GM21619 (cell line): Measurements from ENCODE around the gene NDRG3.
A peak's percentile ranks its signal among the peaks of the same experiment; 100 is the strongest.
"Not testable (repeated sequence)": the region's sequence is repeated elsewhere in the genome, so short reads cannot be mapped to it uniquely, and the experiment has no call there.

Experiments
- ATAC-seq: cut with Tn5 transposase; IDR thresholded peaks from one replicate; pipeline ENCODE4 v1.9.1; 2021; ENCODE audit not compliant: unreplicated experiment

The NDRG3 gene

DNA sequence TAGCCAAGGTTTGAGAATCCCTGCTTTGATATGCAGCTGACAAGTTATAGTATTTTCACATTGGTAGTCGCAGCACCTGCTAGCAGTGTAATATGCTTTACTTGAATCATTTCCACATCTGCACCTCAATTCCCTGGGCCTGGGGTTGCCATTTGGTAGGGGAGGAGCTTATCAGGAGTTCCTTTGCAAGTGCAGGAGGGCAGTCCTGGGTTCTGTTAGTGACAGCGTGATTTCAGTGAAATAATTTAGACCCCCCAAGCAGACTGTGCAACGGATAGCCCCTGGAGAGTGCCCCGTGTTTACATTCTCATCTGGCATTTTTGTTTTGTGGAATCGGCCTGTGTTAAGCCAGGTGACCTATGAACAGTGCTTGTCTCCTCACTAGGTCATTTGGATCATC is 134.3 kb downstream of the NDRG3 start:
- ATAC-seq: no peak

DNA sequence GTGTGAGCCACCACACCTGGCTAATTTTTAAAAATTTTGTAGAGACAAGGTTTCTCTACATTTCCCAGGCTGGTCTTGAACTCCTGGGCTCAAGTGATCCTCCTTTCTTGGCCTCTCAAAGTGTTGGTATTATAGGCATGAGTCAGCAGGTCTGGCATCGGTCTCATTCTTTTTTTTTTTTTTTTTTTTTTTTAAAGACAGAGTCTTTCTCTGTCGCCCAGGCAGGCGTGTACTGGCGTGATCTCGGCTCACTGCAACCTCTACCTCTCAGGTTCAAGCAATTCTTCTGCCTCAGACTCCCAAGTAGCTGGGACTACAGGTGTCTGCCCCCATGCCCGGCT is 137.5 kb downstream of the NDRG3 start:
- not testable (repeated sequence) for ATAC-seq

DNA sequence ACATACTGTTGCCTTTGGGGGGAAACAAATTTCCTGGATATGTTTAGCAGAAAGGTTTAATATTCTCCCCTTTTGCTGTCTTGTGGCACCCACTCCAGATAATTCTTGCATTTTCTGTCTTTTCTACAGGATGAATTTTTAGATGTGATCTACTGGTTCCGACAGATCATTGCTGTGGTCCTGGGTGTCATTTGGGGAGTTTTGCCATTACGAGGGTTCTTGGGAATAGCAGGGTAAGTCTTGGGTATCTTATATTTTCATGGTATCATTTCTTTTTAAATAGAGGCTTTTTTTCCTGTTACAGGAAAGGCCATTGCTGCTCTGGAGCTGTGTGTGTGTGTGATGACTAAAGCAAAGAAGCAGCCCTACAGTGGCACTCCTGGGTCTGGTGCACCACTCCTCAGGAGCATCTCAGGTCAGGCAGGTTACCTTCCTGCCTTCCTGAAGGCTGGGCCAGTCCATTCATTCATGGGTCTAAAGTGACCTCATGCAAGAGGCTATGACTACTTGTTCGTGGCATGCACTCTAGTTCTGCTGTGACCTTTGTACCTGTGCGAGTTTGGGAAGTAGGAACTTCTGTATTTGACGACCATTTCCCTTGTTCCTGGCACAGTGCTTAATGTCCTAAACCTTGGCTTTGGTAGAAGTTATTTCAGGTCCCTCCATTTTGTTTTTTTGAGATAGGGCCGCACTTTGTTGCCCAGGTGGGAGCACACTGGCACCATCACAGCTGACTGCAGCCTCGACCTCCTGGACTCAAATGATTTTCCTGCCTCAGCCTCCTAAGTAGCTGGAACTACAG is 138.1 kb downstream of the NDRG3 start:
- no peak for ATAC-seq

DNA sequence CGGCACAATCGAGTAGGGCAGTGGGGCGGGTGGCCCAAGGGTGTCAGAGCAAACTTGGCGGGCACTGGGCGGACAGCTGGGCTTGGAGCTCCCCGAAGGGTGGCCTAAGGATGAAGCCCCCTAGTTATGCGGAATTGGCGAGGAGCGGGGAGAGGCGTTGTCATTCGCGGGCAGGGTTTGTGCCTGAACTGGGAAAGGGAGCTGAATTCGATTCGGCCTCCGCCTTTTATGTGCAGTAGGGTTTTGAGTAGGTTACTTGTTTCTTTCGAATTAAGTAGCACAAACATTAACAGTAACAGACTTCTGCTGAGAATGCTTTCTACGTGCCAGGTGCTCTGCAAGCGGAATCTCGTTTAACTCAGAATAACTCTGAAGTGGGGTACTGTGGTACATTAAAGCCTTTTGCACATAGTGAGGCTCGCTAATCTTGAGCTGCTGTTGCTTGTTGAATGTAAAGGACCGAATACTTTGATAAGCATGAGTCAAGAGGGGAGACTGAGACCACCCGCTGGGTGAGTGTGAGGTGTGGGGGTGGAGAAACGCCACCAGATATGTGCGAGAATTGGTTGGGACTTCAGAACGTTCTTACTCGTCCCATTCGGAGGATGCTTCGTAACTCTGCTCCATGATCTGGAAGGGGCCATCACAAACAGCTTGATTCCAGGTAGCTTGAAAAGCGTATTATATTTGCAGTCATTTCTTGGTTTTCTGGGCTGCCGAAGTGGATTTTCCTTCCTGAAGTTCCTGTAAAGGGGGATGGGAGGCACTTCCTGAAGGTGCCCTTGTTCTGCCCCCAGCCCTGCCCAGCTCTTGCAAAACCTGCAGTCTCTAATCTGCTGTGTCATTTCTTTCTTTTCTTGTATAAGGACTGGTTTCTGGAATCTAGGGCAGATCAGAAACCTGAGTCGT is 139.5 kb downstream of the NDRG3 start:
- ATAC-seq: no peak

DNA sequence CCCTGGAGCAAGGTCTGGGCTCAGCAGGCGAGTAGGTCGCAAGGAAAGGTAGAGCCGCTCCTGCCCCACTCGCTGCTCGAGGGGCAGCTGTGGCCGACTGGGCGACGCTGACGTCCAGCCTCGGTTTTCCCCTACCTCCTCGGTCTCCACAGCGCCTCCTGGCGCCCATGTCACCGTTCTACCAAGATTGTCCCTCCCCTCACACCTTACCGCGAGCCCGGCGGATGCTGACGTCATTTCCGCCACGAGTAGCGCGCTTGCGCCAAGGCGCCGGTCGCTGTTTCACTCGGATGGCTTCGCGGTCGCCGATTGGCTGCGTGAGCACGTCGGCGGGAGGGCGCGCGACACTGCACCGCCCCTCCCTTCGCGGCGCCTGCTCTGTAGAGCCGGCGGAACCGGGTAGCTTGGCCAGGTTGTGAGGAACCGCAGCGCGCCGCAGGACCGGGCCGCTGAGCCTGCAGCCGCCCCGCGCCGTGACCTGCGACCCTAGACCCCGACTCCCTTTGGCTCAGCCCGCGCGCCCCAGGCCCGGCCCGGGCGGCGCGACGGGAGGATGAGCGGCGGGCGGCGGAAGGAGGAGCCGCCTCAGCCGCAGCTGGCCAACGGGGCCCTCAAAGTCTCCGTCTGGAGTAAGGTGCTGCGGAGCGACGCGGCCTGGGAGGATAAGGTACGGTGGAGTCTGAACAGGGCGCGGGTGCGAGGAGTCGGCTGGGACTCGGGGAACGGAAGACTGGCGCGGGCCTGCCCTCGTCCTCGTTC is 140.3 kb downstream of the NDRG3 start, which contains the start of gene RAB5IF:
TSS of gene RAB5IF (plus strand) at position 381 of the 759 bp plus-strand sequence. CDS start at position 554, 173 bp downstream.
- ATAC-seq: peak; percentile 76

DNA sequence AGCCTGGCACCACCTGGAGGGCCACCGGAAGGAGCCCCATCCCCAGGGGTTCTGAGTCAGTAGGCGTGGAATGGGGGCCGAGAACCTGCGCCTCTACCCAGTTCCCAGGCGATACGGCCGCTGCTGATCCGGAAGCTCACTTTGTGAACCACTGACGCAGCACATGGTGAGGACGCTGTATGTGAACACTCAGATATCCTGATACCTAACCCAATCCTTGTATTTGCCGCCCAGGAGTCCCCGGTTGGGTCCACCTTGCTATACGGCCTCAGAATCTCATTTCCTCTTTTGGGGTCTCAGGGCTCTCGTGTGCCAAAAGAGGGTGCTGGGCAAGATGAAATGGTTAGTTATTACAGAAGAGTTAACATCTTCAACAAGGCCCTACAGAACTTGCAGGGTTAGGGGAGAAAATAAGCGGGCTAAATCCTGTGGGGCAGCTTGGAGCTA is 140.9 kb downstream of the NDRG3 start:
- ATAC-seq: peak; percentile 35
